HG02642 (cell line): ENCODE data around the gene RCAN3.

Experiments
- ATAC-seq: cut with Tn5 transposase; IDR thresholded peaks from one replicate; pipeline ENCODE4 v1.9.1; 2021; ENCODE audit warnings: mild to moderate bottlenecking; ENCODE audit not compliant: unreplicated experiment, poor library complexity

The RCAN3 gene

GRCh38 chr1:24567792-24568388 lies 65.3 kb downstream of the RCAN3 start:
- ATAC-seq: no peak

GRCh38 chr1:24568475-24568874 lies 65.8 kb downstream of the RCAN3 start:
- no peak for ATAC-seq

GRCh38 chr1:24570265-24571125 lies 67.9 kb downstream of the RCAN3 start:
- no peak for ATAC-seq

- ATAC-seq: no peak
These were observed 69.7 kb downstream of the RCAN3 start for GRCh38 chr1:24572301-24572700.

- ATAC-seq: no peak
These were observed 73.4 kb downstream of the RCAN3 start for GRCh38 chr1:24575905-24576587.

- ATAC-seq: no peak
These were observed 76.2 kb downstream of the RCAN3 start for GRCh38 chr1:24578846-24579245.

- no peak for ATAC-seq
These were observed 78.1 kb downstream of the RCAN3 start for GRCh38 chr1:24580756-24581155.

- no peak for ATAC-seq
These were observed 81.6 kb downstream of the RCAN3 start for GRCh38 chr1:24584171-24584647.

- no peak for ATAC-seq
These were observed 83.5 kb downstream of the RCAN3 start for GRCh38 chr1:24586119-24586518.

- ATAC-seq: peak; percentile 60
These were observed 84.6 kb downstream of the RCAN3 start for GRCh38 chr1:24586970-24587820.

- no peak for ATAC-seq
These were observed 85.9 kb downstream of the RCAN3 start for GRCh38 chr1:24588573-24588972.

GRCh38 chr1:24589200-24589599 lies 86.6 kb downstream of the RCAN3 start:
- no peak for ATAC-seq
